A204.1 (cell line): ENCODE results near the gene NUDT21.

Experiments
- FAIRE-seq: peaks from 2 replicates; lab custom pipeline; 2012; peaks lifted over from hg19 to GRCh38; lab: Jason Lieb, UNC

Gene NUDT21

DNA sequence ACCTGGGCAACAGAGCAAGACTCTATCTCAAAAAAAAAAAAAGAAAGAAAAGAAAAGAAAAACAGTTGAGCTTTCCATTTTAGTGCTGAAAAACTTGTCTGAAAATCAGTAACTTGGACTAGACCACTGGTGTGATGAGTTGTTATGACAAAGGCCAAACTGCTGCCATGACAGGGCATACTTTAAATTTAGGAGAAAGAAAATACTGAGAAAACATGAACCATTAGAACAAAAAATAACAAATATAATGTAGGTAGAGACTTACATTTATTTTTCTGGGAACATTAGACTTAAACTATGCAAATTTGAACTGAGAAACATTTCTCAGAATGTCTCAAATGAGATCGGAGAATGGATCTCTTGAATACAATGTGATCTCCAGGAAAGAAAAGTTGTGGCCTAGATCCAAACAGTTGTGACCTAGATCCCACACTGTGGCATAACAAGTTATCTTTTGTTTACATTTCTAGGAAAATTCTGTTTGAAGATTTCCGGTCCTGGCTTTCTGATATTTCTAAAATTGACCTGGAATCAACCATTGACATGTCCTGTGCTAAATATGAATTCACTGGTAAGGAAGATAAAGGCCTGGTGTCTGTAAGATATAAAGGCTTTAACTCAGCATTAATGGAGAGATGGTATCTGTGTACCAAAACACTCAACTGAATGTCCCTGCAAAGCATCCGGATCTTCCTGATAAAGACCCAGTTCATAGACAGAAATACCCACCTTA, 11.1 kb upstream of the NUDT21 start:
- no peak for FAIRE-seq

DNA sequence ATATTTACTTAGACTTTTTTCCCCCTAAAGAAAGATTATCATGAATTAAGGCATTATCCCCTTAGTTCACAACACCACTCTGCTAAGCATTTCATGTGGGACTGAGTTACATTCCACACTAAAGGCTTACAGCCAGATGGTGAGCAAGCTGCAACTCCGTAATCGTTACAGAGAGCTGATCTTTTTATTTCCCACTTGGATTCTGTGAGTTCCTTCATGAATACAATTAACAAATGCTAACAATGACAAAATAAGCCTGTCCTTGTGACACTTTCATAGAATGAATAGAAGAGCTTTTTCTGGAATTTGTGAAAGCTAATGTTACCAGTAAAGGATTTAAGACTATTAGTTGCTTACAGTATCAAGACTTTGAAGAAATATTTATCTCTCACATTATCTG, 9.0 kb upstream of the NUDT21 start:
- FAIRE-seq, result no peak

DNA sequence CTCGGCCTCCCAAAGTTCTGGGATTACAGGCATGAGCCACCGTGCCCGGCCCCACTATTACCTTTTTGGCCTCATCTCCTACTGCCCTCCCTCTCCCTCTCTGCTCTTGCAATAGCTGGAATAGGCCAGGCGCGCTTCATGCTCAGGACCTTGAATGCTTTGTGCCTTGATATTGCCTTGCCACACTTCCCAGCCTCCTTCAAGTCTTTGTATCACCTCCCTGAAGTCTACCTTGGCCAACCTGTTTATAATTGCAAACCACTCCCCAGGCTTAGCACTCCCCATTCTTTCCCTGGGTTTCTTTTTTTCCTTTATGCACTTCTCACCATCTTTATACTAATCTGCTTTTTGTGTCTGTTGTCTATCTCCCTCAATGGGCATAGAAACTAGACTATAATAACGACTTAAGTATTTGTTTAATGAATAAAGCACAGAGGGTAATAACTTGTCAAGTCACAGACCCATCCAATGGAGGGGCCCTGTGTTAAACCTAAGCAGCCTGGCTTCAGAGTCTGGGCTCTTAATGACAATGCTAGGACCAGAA, 6.9 kb upstream of the NUDT21 start:
- FAIRE-seq, result no peak

DNA sequence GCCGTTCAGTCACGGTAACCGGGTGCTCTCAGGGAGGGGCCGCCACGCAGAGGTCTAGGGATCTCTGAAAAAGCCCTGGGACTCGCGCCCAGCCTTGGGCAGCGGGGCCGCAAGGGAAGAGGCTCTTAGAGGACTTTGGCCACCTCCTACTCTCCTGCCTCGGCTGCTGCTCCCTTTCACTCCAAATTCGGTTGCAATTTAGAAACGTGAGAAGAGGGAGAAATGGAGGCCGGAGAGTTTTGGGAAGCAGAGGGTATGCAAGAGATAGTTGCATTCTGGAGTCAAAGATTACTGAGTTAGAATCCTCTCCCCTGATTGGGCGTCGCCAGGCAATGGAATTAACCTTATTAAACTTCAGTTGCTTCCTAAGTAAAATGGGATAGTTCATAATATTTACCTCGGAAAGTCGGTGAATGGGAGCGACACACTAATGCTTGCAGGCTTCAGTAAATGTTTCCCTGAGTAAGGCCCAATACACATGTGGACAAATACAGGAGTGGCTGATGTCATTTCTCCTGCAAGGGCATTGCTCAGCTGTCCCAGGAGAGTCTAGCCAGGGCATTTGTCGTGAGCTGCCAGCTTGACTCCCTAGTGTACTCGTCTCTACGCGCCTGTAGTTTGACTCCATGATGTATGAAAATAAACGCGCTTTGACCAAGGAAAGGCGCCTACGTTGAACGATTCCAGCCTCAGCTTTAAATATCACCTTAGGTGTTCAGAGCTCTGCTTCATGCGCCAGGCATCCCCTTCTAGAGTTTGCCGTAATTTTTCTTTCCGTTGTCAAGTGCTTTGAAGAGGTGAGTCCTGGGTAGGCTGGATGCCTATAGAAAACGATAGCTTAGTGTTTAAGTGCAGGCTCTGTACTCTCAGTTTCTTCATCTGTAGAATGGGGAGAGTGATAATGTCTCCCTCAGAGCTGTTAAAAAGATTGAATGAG, 889 bp upstream of the NUDT21 start:
- FAIRE-seq, result no peak

GRCh38 chr16:56450275-56450985, 702 bp downstream of the NUDT21 start:
- FAIRE-seq, result no peak

GRCh38 chr16:56448005-56448404, 3.1 kb downstream of the NUDT21 start:
- no peak for FAIRE-seq

DNA sequence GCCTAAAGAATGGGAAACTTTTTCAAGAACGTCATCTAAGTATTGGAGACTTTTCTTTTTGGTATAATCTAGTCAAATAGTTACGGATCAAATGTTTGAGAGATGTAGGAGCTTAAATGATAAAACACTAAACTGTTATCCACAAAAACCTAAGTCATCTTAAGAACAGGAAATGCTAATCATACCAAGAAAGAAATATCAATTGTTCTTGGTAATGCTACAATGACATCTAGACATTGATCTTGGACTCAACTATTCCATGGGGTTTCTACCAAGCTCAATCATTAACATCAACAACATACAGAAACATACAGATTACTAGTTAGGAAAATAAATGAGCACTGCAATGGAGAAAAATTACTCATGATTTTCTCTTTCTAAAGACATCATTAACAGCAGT, 3.8 kb downstream of the NUDT21 start:
- no peak for FAIRE-seq

DNA sequence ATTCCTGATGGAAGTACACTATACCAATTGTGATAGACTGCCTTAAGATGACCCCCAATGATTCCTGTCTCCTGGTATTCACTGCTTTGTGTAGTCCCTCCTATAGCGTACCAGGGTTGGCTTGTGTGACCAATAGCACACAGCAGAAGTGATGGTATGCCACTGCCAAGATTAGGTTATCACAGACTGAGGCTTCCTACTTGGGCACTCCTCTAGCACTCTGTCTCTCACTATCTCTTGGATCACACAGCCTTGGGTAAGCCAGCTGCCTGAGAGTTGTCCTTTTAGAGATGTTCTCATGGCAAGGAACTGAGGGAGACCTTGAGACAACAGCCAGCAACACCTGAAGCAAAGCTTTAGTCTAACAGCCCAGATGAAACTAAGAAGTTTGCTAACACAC, 13.1 kb downstream of the NUDT21 start:
- FAIRE-seq, result no peak

- no peak for FAIRE-seq
Observed at GRCh38 chr16:56436258-56436657, 14.9 kb downstream of the NUDT21 start.

- FAIRE-seq, result no peak
Observed at GRCh38 chr16:56428091-56428490, 23.0 kb downstream of the NUDT21 start.

DNA sequence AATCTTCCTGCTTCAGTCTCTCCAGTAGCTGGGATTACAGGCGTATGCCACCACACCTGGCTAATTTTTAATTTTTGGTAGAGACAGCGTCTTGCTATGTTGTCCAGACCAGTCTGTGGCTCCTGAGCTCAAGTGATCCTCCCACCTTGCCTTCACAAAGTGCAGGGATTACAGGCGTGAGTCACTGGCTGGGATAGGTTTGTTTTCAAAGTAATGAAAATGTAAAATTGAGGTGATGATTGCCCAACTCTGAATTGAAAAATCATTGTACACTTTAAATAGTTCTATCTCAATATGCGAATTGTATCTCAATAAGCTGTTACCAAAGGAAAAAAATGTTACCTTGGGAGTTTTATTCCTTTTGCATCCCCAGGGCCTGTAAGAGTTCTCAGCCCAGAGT, 24.5 kb downstream of the NUDT21 start:
- FAIRE-seq, result no peak

- no peak for FAIRE-seq
Observed at GRCh38 chr16:56425439-56425832, 25.7 kb downstream of the NUDT21 start, which contains the start of gene AMFR. AMFR (minus strand) TSS chr16:56425545; CDS start chr16:56425327, 218 bp downstream.

DNA sequence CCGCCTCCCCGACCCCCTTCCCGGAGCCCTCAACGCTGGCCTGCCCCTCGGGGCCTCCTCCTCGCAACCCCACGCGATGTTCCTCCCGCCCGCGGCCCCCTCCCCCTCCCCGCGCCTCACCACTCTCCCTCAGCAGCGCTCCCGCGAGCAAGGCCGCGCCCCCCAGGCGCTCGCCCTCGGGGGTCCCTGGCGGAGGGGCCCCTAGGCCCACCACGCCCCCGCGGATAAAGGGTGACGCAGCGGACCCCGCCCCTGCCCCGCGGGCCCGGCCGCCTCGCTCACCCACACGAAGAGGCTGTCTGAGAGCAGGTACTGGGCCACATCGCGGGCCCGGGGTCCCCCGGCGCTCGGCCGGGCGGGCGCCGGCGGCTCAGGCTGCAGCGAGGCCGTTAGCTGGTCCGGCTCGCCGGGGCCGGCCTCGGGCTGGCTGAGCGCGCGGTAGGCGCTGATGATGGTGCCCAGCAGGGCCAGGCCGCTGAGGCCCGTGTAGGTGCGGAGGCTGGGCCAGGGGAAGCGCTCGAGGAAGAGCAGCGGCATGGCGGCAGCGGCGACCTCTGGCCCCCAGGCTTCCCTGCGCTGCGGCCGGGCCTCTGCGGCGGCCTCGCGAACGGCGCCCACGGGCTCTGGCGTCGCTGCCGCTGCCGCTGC, 26.2 kb downstream of the NUDT21 start:
- FAIRE-seq, result no peak

GRCh38 chr16:56424404-56424764, 26.7 kb downstream of the NUDT21 start:
- FAIRE-seq, result no peak

- no peak for FAIRE-seq
Observed at GRCh38 chr16:56423584-56424403, 27.3 kb downstream of the NUDT21 start.

DNA sequence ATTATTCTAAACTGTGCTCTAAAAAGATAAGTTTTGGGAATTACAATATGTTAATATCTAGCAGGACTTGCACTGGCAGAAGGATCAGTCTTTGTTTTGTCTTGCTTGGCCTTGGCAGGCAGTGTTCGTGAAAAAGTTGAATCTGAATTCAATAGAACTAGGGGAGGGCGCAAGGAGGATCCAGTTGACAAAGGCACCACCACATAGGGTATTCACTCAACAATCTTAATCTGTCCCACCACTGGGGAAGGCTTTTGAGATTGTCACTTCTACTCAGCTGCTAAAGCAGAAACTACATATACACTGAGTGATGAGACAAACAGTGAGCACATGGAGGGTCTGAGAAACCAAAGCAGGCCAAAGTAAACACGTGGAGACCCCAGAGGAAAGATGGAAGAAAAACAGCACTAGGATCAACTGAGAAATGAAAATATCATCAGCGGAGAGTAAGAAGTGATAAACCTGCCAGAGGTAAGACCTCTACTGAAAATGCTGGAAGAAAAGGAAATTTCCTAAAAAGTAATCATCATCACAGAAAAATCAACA, 28.2 kb downstream of the NUDT21 start:
- FAIRE-seq, result no peak

- FAIRE-seq, result no peak
Observed at GRCh38 chr16:56421976-56422669, 29.0 kb downstream of the NUDT21 start.

DNA sequence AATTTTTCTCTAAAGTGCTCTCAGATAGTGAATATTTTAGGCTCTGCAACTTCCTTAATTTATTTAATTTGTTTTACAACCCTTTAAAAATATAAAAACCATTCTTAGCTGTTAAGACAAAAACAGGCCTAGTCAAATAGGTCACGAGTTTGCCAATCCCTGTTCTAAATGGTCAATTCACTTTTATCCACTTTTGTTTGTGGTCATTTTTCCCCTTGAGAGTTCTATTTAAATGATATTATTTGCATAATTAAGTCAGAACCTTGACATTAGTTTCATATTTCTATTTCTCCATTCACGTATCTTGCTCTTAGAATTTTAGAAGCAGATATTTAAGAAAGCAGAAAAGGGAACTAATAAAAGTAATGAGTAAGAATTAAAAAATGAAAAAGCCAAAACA, 29.8 kb downstream of the NUDT21 start:
- no peak for FAIRE-seq

DNA sequence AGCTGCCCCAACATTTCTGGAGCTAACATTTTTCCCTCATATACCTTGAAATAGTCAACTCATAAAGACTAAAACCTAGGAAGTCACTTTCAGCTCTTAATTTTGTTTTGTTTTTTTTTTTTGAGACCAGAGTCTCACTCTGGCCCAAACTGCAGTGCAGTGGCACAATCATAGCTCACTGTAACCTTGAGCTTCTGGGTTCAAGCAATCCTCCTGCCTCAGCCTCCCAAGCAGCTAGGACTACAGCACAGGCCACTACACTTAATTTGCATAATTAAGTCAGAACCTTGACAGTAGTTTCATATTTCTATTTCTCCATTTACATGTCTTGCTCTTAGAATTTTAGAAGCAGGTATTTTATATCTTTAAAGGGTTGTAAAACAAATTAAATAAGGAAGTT, 30.5 kb downstream of the NUDT21 start:
- FAIRE-seq, result no peak
